HG03432 (cell line): Measurements from ENCODE around the gene ITPRIPL1.

ENCODE experiments used
- ATAC-seq: cut with Tn5 transposase; IDR thresholded peaks from one replicate; pipeline ENCODE4 v1.9.1; 2021; ENCODE audit warnings: mild to moderate bottlenecking, moderate library complexity; ENCODE audit not compliant: unreplicated experiment

Gene ITPRIPL1

DNA sequence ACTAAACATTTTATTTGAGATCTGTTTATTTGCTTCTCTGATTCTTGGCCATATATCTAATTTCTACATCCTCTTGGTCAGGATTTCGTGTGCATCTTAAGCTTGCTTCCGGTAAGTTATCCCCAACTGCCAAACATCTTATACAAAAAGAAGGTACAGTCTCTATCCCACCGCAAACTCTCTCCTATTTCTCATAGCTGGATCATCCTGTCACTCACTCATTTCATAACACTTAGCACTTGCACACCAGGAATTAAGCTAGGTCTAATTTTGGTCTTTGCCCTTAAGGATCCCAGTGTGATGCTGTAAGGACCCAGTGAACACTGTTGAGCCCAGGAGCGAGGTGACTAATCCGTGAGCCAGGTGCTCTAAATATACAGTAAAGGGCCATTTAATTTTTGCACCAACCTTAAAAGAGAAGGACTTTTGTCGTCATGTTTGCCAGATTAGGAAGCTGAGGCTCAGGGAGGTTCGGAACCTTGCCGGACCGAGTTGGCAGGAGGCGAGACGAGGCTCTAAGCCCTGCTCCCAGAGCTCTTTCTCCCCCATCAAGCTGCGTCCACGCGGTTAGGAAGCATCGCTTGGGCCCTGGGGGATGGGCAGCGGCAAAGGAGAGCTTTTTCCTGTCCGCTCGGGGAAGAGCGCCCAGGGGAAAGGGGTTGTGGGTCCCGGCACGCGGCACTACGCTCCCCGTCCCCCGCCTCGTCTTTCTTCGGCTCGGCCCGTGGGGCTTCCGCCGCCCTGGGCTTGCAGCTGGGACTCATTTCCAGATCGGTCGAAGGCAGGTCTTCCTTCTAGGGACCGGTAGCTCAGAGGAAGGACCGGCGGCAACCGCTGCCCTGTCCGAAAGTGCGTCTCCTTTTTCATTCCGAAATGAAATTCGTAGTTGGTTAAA lies 4.1 kb upstream of the ITPRIPL1 start:
- peak; percentile 28 for ATAC-seq

DNA sequence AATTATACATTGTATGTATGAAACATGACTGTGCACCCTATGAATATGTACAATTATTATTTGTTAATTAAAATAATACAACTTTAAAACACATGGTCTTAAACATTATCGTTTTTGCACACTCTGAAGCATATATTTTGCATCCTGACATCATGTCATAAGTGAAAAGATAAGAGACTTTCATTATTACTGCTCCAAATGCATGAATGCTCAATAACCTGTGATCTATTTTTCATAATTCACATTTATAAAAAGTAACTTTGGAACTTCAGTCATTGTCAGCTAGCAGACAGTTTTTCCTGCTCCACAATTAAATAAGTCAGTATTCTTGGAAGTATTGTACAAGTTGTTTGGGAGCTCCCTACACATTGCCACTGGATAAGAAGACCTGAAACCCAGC lies 1.3 kb upstream of the ITPRIPL1 start:
- ATAC-seq: no peak

DNA sequence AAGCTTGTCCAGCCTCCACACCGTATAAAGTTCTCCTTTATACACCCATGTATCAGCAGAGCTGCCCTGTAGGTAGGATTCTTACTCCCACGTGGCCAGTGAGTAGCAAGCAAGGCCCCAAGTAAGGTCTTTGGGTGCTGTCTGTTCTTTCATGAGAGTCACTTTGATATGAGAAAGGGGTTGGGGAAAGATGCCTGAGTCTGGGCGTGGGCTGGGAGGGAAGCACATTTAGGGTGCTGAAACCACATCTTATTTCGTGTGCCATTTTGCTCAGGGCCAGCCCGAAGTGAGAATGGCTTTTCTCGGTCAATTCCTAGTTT lies 436 bp upstream of the ITPRIPL1 start:
- ATAC-seq: no peak

DNA sequence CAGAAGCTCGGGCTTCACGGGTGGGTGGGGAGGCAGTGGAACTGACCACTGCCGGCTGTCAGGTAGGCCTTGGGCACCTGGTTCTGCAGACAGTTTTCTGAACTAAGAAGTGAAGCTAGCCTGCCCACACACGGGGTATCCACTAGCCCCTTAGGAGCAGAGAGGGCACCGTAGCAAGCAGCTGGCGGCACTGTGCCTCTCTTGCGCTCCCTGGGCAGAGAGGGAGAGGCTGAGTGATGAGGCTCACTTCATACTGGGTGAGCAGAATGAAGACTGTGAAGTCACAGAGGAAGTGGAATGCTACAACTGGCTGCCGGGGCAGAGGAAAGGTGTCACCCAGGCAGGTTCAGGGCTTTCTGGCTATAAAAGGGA lies 753 bp downstream of the ITPRIPL1 start:
- no peak for ATAC-seq

DNA sequence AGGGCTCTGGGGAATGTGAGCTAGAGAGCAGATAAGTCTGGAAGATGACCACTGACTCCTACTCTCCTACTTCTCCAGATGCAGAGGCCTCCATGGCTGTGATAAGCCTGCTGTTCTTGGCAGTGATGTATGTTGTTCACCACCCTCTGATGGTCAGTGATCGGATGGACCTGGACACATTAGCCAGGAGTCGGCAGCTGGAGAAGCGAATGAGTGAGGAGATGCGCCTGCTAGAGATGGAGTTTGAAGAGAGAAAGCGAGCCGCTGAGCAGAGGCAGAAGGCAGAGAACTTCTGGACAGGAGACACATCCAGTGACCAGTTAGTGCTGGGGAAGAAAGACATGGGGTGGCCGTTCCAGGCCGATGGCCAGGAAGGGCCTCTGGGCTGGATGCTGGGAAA lies 1.4 kb downstream of the ITPRIPL1 start:
- ATAC-seq: no peak

DNA sequence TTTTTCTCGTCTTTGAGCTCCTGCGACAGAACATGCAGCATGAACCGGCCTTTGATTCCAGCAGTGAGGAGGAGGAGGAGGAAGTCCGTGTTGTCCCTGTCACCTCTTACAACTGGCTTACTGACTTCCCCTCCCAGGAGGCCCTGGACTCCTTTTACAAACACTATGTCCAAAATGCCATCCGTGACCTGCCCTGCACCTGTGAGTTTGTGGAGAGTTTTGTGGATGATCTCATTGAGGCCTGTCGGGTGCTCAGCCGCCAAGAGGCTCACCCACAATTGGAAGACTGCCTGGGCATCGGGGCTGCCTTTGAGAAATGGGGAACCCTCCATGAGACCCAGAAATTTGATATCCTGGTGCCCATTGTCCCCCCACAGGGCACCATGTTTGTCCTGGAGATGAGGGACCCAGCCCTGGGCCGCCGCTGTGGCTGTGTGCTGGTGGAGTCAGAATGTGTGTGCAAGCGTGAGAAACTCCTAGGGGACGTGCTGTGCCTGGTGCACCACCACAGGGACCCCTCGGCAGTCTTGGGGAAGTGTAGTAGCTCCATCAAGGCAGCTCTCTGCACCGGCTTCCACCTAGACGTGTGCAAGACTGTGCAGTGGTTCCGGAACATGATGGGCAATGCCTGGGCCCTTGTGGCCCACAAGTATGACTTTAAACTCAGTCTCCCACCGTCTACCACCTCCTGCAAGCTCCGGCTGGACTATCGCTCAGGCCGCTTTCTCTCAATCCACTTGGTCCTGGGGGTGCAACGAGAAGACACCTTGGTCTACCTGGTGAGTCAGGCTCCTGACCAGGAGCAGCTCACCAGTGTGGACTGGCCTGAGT lies 2.1 kb downstream of the ITPRIPL1 start:
- no peak for ATAC-seq

DNA sequence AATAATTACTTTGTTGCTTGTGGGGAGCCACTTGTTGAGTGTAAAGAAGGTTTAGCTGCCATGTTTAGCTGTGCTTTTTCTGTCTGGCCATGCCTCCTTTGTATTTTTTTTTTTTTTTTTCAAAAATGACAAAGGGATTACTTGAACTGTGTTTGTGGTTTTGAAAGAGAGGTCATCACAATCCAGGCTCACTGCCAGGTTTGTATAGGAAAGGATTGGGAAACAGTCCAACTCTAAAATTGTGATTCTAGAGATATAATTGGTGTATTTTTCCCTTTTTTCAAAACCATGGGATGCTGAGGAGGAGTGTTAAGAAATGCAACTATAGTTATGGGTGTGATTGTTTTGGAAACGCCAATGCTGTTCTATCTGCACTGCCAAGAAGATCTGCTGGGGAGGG lies 4.3 kb downstream of the ITPRIPL1 start:
- ATAC-seq: no peak

DNA sequence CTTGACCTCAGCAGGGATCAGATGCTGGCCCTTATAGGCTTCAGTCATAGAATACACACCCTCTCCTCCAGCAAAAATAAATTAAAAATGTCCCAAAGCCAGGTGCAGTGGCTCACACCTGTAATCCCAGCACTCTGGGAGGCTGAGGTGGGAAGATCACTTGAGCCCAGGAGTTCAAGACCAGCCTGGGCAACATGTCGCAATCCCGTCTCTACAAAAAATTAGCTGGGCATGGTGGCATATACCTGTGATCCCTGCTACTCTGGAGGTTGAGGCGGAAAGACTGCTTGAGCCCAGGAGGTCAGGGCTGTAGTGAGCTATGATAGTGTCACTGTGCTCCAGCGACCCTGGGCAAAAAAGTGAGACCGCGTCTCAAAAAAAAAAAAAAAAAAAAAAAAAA lies 4.8 kb downstream of the ITPRIPL1 start:
- no peak for ATAC-seq

DNA sequence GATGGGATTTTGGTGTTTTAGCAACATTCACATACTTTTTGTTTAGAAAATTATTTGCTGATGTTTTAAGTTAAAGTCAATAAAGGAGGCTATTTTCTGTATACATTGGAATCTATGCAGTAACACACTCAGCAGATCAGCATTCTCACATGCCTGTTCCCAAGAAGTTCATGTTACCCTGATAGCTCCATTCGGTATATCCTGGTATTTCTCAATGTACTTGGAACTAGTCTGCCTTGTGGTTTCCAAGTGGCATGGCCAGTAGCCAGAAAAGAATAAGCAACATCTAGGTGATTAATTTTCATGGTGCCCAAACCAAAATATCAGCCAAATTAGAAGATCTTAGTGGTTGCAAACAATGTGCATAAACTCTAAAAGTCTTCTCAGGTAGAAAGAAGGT lies 5.3 kb downstream of the ITPRIPL1 start:
- no peak for ATAC-seq

DNA sequence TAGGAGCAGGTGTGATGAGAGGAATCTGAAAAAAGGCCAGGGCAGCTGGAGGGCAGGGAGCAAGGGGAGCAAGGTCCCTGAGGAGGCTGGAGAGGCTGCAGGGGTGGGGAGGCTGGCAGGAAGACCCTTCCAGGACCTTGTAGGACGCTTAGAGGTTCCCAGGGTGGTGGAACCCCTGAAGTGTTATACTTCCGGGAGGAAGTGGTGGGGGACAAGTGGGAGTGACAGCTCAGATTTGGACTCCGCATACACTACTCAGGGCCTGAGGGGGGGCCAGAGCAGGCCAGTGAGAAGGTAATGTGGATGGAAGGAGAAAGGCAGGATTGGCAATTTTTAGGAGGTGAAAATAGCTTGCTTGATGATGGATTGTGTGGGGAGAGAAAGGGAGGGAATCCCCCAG lies 8.6 kb downstream of the ITPRIPL1 start:
- no peak for ATAC-seq

DNA sequence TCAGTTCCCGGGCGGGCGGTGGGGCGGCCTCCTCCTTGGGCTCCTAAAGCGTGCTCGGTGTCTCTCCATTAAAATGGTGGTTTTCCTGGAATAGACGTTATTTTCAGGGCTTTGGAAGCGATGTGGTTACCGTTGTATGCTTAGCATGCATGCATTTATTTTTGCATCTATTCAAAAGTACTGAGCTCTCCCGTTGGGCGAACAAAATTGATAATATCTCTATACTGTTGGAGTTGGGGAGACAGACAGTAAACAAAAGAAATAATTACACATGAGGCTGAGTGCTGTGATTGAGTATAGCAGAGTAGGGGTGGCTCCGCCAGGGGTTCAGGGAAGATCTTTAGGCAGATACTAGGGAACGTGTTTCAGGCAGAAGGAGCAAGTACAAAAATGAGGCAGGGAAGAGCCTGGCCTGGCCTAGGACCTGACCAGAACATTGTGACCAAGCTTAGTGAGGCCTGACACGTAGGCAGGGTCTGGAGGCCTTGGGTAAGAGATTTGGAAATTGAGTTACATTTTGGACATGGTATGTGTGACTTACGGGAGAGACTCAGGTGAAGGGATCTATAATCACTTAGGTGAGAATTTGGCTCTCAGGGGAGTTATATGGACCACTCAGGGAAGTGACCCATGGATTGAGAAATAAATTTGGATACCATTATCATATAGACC lies 11.1 kb downstream of the ITPRIPL1 start:
- peak; percentile 1 for ATAC-seq

DNA sequence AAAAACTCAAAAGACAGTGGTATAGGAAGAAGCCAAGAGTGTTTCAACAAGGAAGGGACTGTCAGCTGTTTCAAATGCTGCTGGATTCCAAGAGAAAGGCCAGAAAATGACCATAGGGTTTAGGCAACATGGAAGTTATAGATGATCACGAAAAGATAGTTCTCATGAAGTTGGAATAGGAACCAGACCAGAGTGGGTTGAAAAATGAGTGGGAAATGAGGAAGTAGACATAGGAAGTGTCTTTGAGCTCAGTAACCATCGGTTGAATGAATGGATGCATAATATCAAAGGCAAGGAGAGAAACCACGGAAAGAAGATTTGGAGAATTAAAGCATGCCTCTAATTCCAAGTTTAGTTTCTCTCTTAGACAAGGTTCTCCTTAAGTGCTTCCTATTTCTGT lies 11.8 kb downstream of the ITPRIPL1 start:
- no peak for ATAC-seq

DNA sequence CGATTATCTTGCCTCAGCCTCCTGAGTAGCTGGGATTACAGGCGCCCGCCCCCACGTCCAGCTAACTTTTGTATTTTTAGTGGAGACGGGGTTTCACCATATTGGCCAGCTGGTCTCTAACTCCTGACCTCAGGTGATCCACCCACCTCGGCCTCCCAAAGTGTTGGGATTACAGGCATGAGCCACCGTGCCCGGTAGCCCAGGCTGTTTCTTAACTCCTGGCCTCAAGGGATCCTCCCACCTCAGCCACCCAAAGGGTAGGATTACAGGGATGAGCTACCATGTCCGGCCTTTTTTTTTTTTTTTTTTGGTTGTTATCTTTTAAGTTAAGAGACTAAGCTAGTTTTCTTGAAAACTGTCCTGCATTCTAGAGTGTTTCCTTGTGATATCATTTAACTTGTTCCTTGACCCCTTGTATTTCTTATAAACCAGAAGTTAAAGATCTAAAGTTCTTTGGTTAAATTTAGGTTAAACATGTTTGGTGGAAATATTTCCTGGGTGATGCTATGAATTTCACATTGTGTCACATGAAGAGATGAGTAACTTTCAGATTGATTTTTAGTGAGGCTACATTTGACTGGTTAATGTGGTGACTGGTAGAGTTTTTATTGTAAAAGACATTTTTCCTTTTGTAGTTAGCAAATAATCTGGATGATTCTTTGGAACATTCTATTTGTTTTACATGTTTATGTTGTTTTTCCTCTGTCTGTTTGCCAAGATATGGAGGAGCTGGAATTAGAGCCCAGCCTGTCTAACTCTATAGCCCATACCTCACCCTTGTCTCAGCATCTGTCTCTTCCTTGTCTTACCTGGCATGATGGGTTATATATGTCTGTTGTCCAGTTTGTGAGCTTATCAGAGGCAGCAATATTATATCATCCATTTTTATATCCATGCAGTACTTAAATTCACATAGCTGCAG lies 15.6 kb downstream of the ITPRIPL1 start:
- no peak for ATAC-seq

DNA sequence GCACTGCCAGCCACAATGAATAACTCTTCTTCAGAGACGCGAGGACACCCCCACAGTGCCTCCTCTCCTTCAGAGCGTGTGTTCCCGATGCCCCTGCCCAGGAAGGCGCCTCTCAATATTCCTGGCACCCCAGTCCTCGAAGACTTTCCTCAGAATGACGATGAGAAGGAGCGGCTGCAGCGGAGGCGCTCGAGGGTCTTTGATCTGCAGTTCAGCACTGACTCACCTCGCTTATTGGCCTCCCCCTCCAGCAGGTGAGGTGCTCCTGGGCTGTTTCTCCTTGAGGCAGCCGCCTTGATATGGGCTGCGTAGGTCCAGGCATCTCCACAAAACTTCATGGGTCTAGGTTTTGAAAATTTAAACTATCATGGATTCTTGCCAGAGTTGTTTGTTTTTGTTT lies 16.5 kb downstream of the ITPRIPL1 start:
- no peak for ATAC-seq

DNA sequence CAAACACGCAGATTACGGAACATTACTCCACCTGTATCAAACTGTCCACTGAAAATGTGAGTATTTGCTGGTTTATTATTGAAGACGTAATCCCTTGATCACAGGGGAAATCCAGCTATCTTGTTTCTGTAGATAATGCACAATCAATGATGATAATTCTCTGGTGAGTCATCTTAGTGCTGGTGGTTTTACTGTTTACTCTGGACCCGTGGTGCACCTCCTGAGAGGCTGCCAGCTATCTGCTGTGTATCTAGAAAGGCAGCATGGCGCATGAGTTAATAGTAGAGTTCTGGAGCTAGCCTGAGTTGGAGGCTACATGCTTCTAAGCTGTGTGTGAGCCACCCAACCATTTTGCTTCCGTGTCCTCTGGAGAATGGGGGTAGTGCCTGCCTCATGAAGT lies 17.0 kb downstream of the ITPRIPL1 start:
- ATAC-seq: no peak

DNA sequence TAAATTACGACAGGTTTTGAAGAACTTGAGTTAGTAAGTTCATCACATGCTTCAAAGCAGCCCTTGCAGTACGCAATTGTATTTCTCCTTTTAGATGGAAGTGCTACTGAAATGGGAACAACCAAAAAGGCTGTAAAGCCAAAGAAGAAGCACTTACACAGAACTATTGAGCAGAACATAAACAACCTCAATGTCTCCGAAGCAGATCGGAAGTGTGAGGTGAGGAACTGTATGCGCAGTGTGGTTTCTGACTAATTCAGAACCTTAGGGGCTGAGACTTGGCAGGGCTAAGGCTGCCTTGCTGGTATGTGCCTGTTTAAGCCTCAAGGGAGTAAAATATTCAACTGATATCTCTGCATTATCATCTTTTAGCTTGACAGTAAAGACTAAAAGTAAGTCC lies 18.9 kb downstream of the ITPRIPL1 start:
- peak; percentile 89 for ATAC-seq

DNA sequence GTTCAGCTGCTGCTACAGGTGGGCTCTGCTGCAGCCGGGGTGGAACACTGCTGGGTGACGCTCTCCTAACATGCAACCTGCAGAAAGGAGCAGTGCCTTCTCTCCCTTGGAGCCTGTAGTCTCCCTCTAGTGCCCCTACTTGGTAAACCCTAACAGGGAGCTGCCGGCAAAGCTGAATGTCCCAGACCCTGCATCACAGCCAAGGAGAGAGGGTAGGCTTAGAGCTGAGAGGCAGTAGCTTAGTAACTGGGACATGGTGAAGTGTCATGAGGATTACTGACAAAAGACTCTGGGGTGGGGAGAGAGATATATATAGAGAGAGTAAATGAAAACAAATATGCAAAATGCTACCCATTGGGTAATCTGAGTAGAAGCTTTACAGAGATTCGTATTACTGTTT lies 20.3 kb downstream of the ITPRIPL1 start:
- no peak for ATAC-seq

DNA sequence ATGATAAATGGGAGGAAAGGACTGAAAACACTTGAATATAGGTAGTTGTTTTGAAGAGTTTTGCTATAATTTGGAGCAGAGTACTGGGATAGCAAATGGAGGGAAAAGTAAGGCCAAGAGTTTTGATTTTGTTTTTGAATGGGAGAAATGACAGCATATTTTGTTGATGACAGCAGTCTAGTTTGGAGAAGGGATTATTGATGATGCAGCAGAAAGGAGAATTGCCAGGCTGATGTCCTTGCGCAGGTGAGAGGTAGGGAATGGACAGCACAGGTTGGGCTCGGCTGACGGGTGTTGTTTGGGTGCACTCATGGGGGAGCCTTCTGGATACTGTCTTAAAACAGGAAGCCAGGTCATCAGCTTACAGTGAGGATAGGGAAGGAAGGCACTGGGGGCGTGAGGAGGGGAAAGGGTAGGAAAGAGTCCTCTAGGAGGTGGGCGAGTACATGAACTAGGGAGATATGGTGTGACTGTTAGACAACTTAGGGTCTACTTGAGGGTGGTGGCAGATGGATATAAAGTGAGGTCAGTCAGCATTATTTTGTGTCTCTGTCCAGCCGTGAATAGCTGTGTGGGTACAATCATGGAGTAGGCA lies 20.8 kb downstream of the ITPRIPL1 start:
- no peak for ATAC-seq

DNA sequence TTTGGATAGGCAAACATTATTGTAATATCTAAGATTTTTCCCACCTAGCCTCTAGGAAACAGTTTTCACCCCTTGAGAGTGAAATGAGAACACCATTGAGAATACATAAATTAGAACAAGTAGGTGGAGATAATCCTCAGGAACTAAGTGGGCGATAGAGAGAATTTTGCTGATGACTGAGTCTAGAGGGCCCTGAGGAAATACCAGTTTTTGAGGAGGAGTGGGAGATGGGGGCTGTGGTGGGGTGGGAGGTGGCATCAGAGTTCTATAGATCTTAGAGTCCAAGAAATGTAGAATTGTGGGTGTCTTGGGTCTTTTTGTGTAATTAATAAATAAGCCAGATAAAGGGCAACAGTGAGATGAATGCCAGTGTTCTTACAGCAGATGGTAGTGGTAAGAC lies 22.3 kb downstream of the ITPRIPL1 start:
- no peak for ATAC-seq

DNA sequence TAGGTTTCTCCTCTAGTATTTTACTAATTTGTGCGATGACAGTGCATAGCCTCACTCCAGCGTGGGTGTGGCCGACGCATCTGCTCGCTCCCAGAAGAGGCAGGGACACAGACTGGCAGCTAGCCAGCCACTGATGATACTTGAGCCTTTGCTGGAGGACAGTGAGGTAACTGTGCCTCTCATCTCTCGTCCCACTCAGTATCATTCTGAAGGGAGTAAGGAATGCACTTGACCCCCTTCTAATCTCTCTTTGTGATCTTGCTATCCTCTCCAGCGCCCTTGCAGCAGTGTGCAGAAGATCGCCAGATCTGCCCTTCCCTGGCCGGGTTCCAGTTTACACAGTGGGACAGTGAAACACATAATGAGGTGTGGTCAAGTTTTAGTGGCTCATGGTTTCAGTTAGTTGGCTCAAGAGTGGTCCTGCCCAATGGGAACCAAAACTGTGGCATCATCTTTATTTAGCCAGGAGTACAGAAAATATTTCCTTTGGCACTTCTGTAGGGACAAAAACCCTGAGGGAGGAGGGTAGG lies 28.0 kb downstream of the ITPRIPL1 start:
- no peak for ATAC-seq
